H1 (cell line): ENCODE data around the gene ZMIZ1. TPM values are rescaled to one million over a fixed set of nuclear protein-coding genes. Genes with fewer than 3 reads are reported as not detected.

Source experiments
- CTCF ChIA-PET: fragments of 300-600 bp; sonication (Branson Sonifier 250); formaldehyde crosslinking; loops from one replicate; lab custom pipeline; 2021; ENCODE audit not compliant: partially characterized antibody; lab: Charles Lee
- POLR2A ChIA-PET: fragments of 300-600 bp; sonication (Branson Sonifier 250); formaldehyde crosslinking; loops from one replicate; lab custom pipeline; 2021; ENCODE audit warnings: inconsistent platforms; ENCODE audit not compliant: partially characterized antibody; lab: Charles Lee
- DNase-seq, 2 experiments: peaks; one replicate each; pipeline versions ENCODE4 v3.0.0 to v3.0.0-alpha.2; 2010 to 2022; ENCODE audit warnings: low spot score in 2 of 2, low read depth in 1 of 2, mixed read lengths in 1 of 2
- FAIRE-seq: peaks from 2 replicates; lab custom pipeline; 2011; peaks lifted over from hg19 to GRCh38; lab: Jason Lieb, UNC
- H2AFZ ChIP-seq: 2 replicates; pipeline ENCODE4 v1.8.1; 2012; ENCODE audit warnings: low read length, inconsistent platforms
- H2AK5ac ChIP-seq: 2 replicates; pipeline ENCODE4 v1.6.1; 2013; ENCODE audit warnings: low read depth, low read length
- H2BK120ac ChIP-seq: replicated peaks from 2 replicates; pipeline ENCODE3; 2013; ENCODE audit warnings: low read depth, low read length, inconsistent platforms
- H2BK12ac ChIP-seq: 2 replicates; pipeline ENCODE4 v1.6.1; 2013; ENCODE audit warnings: low read depth, low read length
- H2BK15ac ChIP-seq: 2 replicates; pipeline ENCODE4 v1.6.1; 2013; ENCODE audit warnings: low read length
- H2BK20ac ChIP-seq: 2 replicates; pipeline ENCODE4 v1.6.1; 2013; ENCODE audit warnings: low read length
- H2BK5ac ChIP-seq: 2 replicates; pipeline ENCODE4 v1.6.1; 2013; ENCODE audit warnings: low read depth, low read length
- H3K14ac ChIP-seq: 2 replicates; pipeline ENCODE4 v1.6.1; 2013; ENCODE audit warnings: inconsistent platforms; ENCODE audit not compliant: insufficient read length
- H3K18ac ChIP-seq: 2 replicates; pipeline ENCODE4 v1.6.1; 2013; ENCODE audit warnings: low read length; ENCODE audit errors: extremely low read depth
- H3K23ac ChIP-seq: 2 replicates; pipeline ENCODE4 v1.6.1; 2013; ENCODE audit warnings: inconsistent platforms; ENCODE audit not compliant: insufficient read length
- H3K23me2 ChIP-seq: 2 replicates; pipeline ENCODE4 v1.6.1; 2013; ENCODE audit warnings: low read depth, low read length
- H3K27ac ChIP-seq: 2 replicates; pipeline ENCODE4 v1.6.1; 2011; ENCODE audit warnings: low read depth, low read length, inconsistent platforms
- H3K27me3 ChIP-seq, 4 experiments: replicated peaks in 1 of 4; 1 replicate in 1 of 4; 2 replicates in 3 of 4; pipeline versions ENCODE4 v1.6.1 to v1.8.1; 2011 to 2013; ENCODE audit warnings: low read length in 3 of 4, mild to moderate bottlenecking in 3 of 4, inconsistent platforms in 2 of 4, mixed read lengths in 2 of 4, moderate library complexity in 1 of 4; ENCODE audit not compliant: control insufficient read depth in 3 of 4, insufficient read depth in 3 of 4; ENCODE audit errors: extremely low read depth in 1 of 4
- H3K36me3 ChIP-seq, 4 experiments: 2 replicates each; pipeline versions ENCODE4 v1.6.1 to v1.8.1; 2011 to 2013; ENCODE audit warnings: mild to moderate bottlenecking in 4 of 4, low read length in 3 of 4, moderate library complexity in 2 of 4, control low read depth in 1 of 4, inconsistent platforms in 1 of 4; ENCODE audit not compliant: insufficient read depth in 4 of 4, control insufficient read depth in 2 of 4
- H3K4ac ChIP-seq: replicated peaks from 2 replicates; pipeline ENCODE3; 2013; ENCODE audit warnings: low read length, low read depth, mixed read lengths, inconsistent platforms; ENCODE audit not compliant: insufficient read length
- H3K4me1 ChIP-seq, 4 experiments: replicated peaks in 1 of 4; 1 replicate in 1 of 4; 2 replicates in 3 of 4; pipeline versions ENCODE4 v1.6.1 to v1.8.1; 2011 to 2013; ENCODE audit warnings: low read length in 3 of 4, inconsistent platforms in 2 of 4, mixed read lengths in 1 of 4; ENCODE audit not compliant: insufficient read depth in 4 of 4, control insufficient read depth in 3 of 4
- H3K4me2 ChIP-seq, 2 experiments: 2 replicates each; pipeline versions ENCODE4 v1.6.1 to v1.8.1; 2011 to 2013; ENCODE audit warnings: low read depth in 2 of 2, low read length in 2 of 2, control low read depth in 1 of 2, inconsistent platforms in 1 of 2, mild to moderate bottlenecking in 1 of 2; ENCODE audit not compliant: insufficient read depth in 1 of 2
- H3K4me3 ChIP-seq, 4 experiments: fragments of 200-600, 300-600 bp in 1 of 4; sonication (generic), shearing (Covaris generic), sonication (Bioruptor Twin) in 1 of 4; 2 replicates each; pipeline versions ENCODE4 v1.5.1 to v1.8.1; 2011 to 2016; ENCODE audit warnings: low read length in 4 of 4, low read depth in 3 of 4, control low read depth in 2 of 4, inconsistent platforms in 2 of 4, mild to moderate bottlenecking in 2 of 4, mixed read lengths in 1 of 4, moderate library complexity in 1 of 4; ENCODE audit not compliant: insufficient read depth in 2 of 4; ENCODE audit errors: extremely low read depth in 1 of 4
- H3K56ac ChIP-seq: replicated peaks from 2 replicates; pipeline ENCODE3; 2013; ENCODE audit warnings: low read depth, mild to moderate bottlenecking, mixed read lengths, low read length, inconsistent platforms; ENCODE audit not compliant: insufficient read length
- H3K79me1 ChIP-seq: 2 replicates; pipeline ENCODE4 v1.6.1; 2013; ENCODE audit warnings: low read depth, low read length, control low read depth
- H3K79me2 ChIP-seq, 2 experiments: 2 replicates each; pipeline versions ENCODE4 v1.6.1 to v1.8.1; 2012 to 2013; ENCODE audit warnings: low read length in 2 of 2, mild to moderate bottlenecking in 2 of 2, inconsistent platforms in 1 of 2; ENCODE audit not compliant: insufficient read depth in 2 of 2, control insufficient read depth in 1 of 2
- H3K9ac ChIP-seq, 4 experiments: replicated peaks in 1 of 4; 1 replicate in 1 of 4; 2 replicates in 3 of 4; pipeline versions ENCODE4 v1.6.1 to v1.8.1; 2011 to 2013; ENCODE audit warnings: low read depth in 3 of 4, low read length in 3 of 4, control low read depth in 2 of 4, mild to moderate bottlenecking in 2 of 4, moderate library complexity in 2 of 4, inconsistent platforms in 1 of 4; ENCODE audit errors: extremely low read depth in 1 of 4
- H3K9me3 ChIP-seq, 2 experiments: 2 replicates each; pipeline versions ENCODE4 v1.6.1 to v1.8.1; 2012 to 2013; ENCODE audit warnings: mild to moderate bottlenecking in 2 of 2, moderate library complexity in 2 of 2, control low read depth in 1 of 2, inconsistent platforms in 1 of 2, low read depth in 1 of 2, low read length in 1 of 2, mixed read lengths in 1 of 2; ENCODE audit not compliant: insufficient read depth in 2 of 2
- H4K20me1 ChIP-seq, 2 experiments: replicated peaks in 1 of 2; 2 replicates each; pipeline versions ENCODE3 to v1.8.1; 2011 to 2013; ENCODE audit warnings: inconsistent platforms in 2 of 2, low read length in 2 of 2, mild to moderate bottlenecking in 1 of 2; ENCODE audit not compliant: insufficient read depth in 2 of 2, control insufficient read depth in 1 of 2
- H4K5ac ChIP-seq: 2 replicates; pipeline ENCODE4 v1.6.1; 2013; ENCODE audit warnings: low read length, low read depth, mixed read lengths, inconsistent platforms; ENCODE audit not compliant: insufficient read length
- H4K8ac ChIP-seq: 2 replicates; pipeline ENCODE4 v1.8.0; 2013; ENCODE audit warnings: mild to moderate bottlenecking, moderate library complexity, low read length, inconsistent platforms; ENCODE audit not compliant: insufficient read depth; ENCODE audit errors: extremely low read depth
- H4K91ac ChIP-seq: replicated peaks from 2 replicates; pipeline ENCODE3; 2013; ENCODE audit warnings: low read length, mixed read lengths, inconsistent platforms; ENCODE audit not compliant: insufficient read length
- KDM1A ChIP-seq: fragments of 200-600, 300-600 bp; sonication (generic); IDR thresholded peaks from 2 replicates; pipeline ENCODE4 v1.7.1; 2016; ENCODE audit warnings: mild to moderate bottlenecking, low read length, borderline replicate concordance
- WGBS, 2 experiments: shearing (Covaris generic) in 1 of 2; methylation state at CpG; one replicate each; pipeline versions ENCODE4 v1.1.6 to v1.1.7; 2013 to 2015; ENCODE audit warnings: low lambda C conversion rate in 2 of 2, mixed read lengths in 2 of 2, inconsistent platforms in 1 of 2, low coverage in 1 of 2, missing lambda C conversion rate in 1 of 2; ENCODE audit not compliant: insufficient replicate concordance in 2 of 2, insufficient coverage in 1 of 2, insufficient read length in 1 of 2; ENCODE audit errors: extremely low coverage in 1 of 2, missing lambda C conversion rate in 1 of 2; 5-methylcytosine and 5-hydroxymethylcytosine counted together
- polyA plus RNA-seq, 7 experiments: library from polyadenylated mRNA; depleted of rRNA in 3 of 7; stranded (reverse) in 5 of 7; unstranded in 2 of 7; fragments of >200 nt in 5 of 7; fragments of 200-250 nt in 2 of 7; gene quantifications; 1 replicate in 5 of 7; 2 replicates in 1 of 7; 4 replicates in 1 of 7; pipeline versions ENCODE4 v1.2.1 to v1.2.3, GENCODE V29; 2011 to 2013; ENCODE audit warnings: missing spikeins in 2 of 7, mixed read lengths in 2 of 7
- total RNA-seq: library from RNA; stranded (reverse); fragmentation: NEBNext Ultra II Directional; extraction: Animal tissue kit (Norgen Biotek cat#: 25700); gene quantifications from 2 replicates; pipeline ENCODE4 v1.2.1, GENCODE V29; 2021
- TF ChIP-seq, protein P1 (sequence below): IDR thresholded peaks from 2 replicates; pipeline ENCODE4 v1.6.1; 2011; ENCODE audit warnings: low read depth, mild to moderate bottlenecking, low read length; ENCODE audit not compliant: insufficient read depth

The ZMIZ1 gene
- total and polyA plus RNA-seq, 2 of the 8 experiments (the other 6 are each of a cell fraction or from before 2014, with no cell fraction given), result 8.1 to 28.0 TPM

DNA sequence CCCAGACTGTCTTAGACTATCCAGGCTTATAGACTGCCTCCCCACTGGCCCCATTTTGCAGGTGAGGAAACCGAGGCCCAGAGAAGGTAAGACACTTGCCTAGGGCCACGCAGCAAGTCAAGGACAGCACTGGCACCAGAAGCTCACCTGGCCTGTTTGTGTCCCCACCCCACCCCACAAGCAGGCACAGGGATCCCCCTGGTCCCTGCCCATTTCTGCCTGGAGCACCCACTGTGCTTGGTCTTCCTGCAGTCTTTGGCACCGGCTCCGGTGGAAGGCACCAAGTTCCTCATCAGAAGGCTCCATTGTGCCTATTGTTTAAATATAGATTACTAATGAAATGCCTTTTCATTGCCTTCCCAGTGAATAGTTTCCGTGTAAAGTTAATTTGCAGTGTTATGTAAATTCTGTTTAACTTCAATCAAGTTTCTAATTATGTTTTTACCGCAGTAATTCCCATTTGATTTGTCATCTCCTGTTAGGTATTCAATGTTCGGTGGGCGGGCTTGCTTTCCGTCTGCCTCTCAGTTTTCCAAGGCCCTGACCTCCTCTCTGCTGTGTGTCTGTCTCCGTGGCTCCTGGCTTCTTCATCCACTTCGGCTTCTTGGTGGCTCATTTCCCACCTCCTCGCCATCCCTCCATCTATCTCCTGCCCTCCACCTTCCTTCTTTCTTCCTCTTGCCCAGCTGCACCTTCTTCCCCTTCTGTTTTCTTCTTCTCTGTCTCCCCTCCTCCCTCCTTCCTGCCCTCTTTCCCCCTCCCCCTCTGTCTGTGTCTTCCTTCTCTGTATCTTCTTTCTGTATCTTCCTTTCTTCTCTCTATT lies 75.8 kb downstream of the ZMIZ1 start:
- H2AFZ ChIP-seq, result no peak overlapping the region
- POLR2A ChIA-PET, result no interaction called here
- H3K27ac ChIP-seq, result no peak overlapping the region
- H3K36me3 ChIP-seq, result peaks cover 0 to 16% (median 4%) of the 10 kb centered on the region in 4 experiments; a peak in 4 of 8 replicates
- DNase-seq (no peak), FAIRE-seq (no peak)
- H3K14ac ChIP-seq, result no peak overlapping the region
- H3K4me2 ChIP-seq, result peak overlapping the region in 1 of 2 experiments; percentile 47; a peak in 3 of 4 replicates
- no peaks in the 10 kb centered on the region for H3K27me3 ChIP-seq
- H4K5ac ChIP-seq, result no peak overlapping the region
- CTCF ChIA-PET, result interaction anchor here (1.4 to 3.0 kb wide), 3 partner anchors 20 to 53 kb away, joined by 3 to 13 read pairs (median 12); no protein-coding TSS in a partner anchor
- H2BK20ac ChIP-seq, result no peak overlapping the region
- no peak overlapping the region for H3K4ac ChIP-seq
- peak overlapping the region; percentile 85 for H2BK12ac ChIP-seq
- peak overlapping the region; percentile 83; the same call in 1 of the 2 replicates for H2AK5ac ChIP-seq
- peak overlapping the region; percentile 94; the same call in 1 of the 2 replicates for H2BK15ac ChIP-seq
- H3K18ac ChIP-seq, result peak overlapping the region; percentile 54
- no peak overlapping the region for H3K23ac ChIP-seq
- no peaks in the 10 kb centered on the region for H3K9me3 ChIP-seq
- peaks cover 0 to 8% of the 10 kb centered on the region in 2 experiments for H4K20me1 ChIP-seq
- no peak overlapping the region for H3K56ac ChIP-seq
- H2BK5ac ChIP-seq, result peak overlapping the region; percentile 27; the same call in 1 of the 2 replicates
- H3K4me3 ChIP-seq, result no peak overlapping the region
- peaks cover 0 to 3% of the 10 kb centered on the region in 2 experiments; a peak in 1 of 4 replicates for H3K79me2 ChIP-seq
- peaks cover 0 to 28% (median 14%) of the 10 kb centered on the region in 4 experiments; a peak in 5 of 7 replicates for H3K4me1 ChIP-seq
- H2BK120ac ChIP-seq, result no peak overlapping the region
- no peak overlapping the region for H3K9ac ChIP-seq
- peaks cover 15% of the 10 kb centered on the region for H3K79me1 ChIP-seq
- 70% methylated on average over 12 of the region's 12 CpGs; no CpG with 5 or more reads in 1 of the 2 experiments for WGBS, 2 experiments
- H3K23me2 ChIP-seq, result peaks cover 3% of the 10 kb centered on the region
- H4K91ac ChIP-seq, result peak overlapping the region; percentile 12
- TF ChIP-seq, protein P1, sequence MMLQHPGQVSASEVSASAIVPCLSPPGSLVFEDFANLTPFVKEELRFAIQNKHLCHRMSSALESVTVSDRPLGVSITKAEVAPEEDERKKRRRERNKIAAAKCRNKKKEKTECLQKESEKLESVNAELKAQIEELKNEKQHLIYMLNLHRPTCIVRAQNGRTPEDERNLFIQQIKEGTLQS, result no peak
- peak; percentile 60; the same call in 1 of the 2 replicates for TF ChIP-seq KDM1A
- TF ChIP-seq, all 59 proteins: peak for 1
- no peak overlapping the region for H4K8ac ChIP-seq
